H1 (cell line): ENCODE measurements around the gene SP7. TPM values are rescaled to one million over a fixed set of nuclear protein-coding genes. Genes with fewer than 3 reads are reported as not detected.

ENCODE experiments used
- CTCF ChIA-PET: fragments of 300-600 bp; sonication (Branson Sonifier 250); formaldehyde crosslinking; loops from one replicate; lab custom pipeline; 2021; ENCODE audit not compliant: partially characterized antibody; lab: Charles Lee
- POLR2A ChIA-PET: fragments of 300-600 bp; sonication (Branson Sonifier 250); formaldehyde crosslinking; loops from one replicate; lab custom pipeline; 2021; ENCODE audit warnings: inconsistent platforms; ENCODE audit not compliant: partially characterized antibody; lab: Charles Lee
- DNase-seq, 2 experiments: peaks; one replicate each; pipeline versions ENCODE4 v3.0.0 to v3.0.0-alpha.2; 2010 to 2022; ENCODE audit warnings: low spot score in 2 of 2, low read depth in 1 of 2, mixed read lengths in 1 of 2
- FAIRE-seq: peaks from 2 replicates; lab custom pipeline; 2011; peaks lifted over from hg19 to GRCh38; lab: Jason Lieb, UNC
- H2AFZ ChIP-seq: 2 replicates; pipeline ENCODE4 v1.8.1; 2012; ENCODE audit warnings: low read length, inconsistent platforms
- H2AK5ac ChIP-seq: 2 replicates; pipeline ENCODE4 v1.6.1; 2013; ENCODE audit warnings: low read depth, low read length
- H2BK120ac ChIP-seq: replicated peaks from 2 replicates; pipeline ENCODE3; 2013; ENCODE audit warnings: low read depth, low read length, inconsistent platforms
- H2BK12ac ChIP-seq: 2 replicates; pipeline ENCODE4 v1.6.1; 2013; ENCODE audit warnings: low read depth, low read length
- H2BK15ac ChIP-seq: 2 replicates; pipeline ENCODE4 v1.6.1; 2013; ENCODE audit warnings: low read length
- H2BK20ac ChIP-seq: 2 replicates; pipeline ENCODE4 v1.6.1; 2013; ENCODE audit warnings: low read length
- H2BK5ac ChIP-seq: 2 replicates; pipeline ENCODE4 v1.6.1; 2013; ENCODE audit warnings: low read depth, low read length
- H3K14ac ChIP-seq: 2 replicates; pipeline ENCODE4 v1.6.1; 2013; ENCODE audit warnings: inconsistent platforms; ENCODE audit not compliant: insufficient read length
- H3K18ac ChIP-seq: 2 replicates; pipeline ENCODE4 v1.6.1; 2013; ENCODE audit warnings: low read length; ENCODE audit errors: extremely low read depth
- H3K23ac ChIP-seq: 2 replicates; pipeline ENCODE4 v1.6.1; 2013; ENCODE audit warnings: inconsistent platforms; ENCODE audit not compliant: insufficient read length
- H3K23me2 ChIP-seq: 2 replicates; pipeline ENCODE4 v1.6.1; 2013; ENCODE audit warnings: low read depth, low read length
- H3K27ac ChIP-seq: 2 replicates; pipeline ENCODE4 v1.6.1; 2011; ENCODE audit warnings: low read depth, low read length, inconsistent platforms
- H3K27me3 ChIP-seq, 4 experiments: replicated peaks in 1 of 4; 1 replicate in 1 of 4; 2 replicates in 3 of 4; pipeline versions ENCODE4 v1.6.1 to v1.8.1; 2011 to 2013; ENCODE audit warnings: low read length in 3 of 4, mild to moderate bottlenecking in 3 of 4, inconsistent platforms in 2 of 4, mixed read lengths in 2 of 4, moderate library complexity in 1 of 4; ENCODE audit not compliant: control insufficient read depth in 3 of 4, insufficient read depth in 3 of 4; ENCODE audit errors: extremely low read depth in 1 of 4
- H3K36me3 ChIP-seq, 4 experiments: 2 replicates each; pipeline versions ENCODE4 v1.6.1 to v1.8.1; 2011 to 2013; ENCODE audit warnings: mild to moderate bottlenecking in 4 of 4, low read length in 3 of 4, moderate library complexity in 2 of 4, control low read depth in 1 of 4, inconsistent platforms in 1 of 4; ENCODE audit not compliant: insufficient read depth in 4 of 4, control insufficient read depth in 2 of 4
- H3K4ac ChIP-seq: replicated peaks from 2 replicates; pipeline ENCODE3; 2013; ENCODE audit warnings: low read length, low read depth, mixed read lengths, inconsistent platforms; ENCODE audit not compliant: insufficient read length
- H3K4me1 ChIP-seq, 4 experiments: replicated peaks in 1 of 4; 1 replicate in 1 of 4; 2 replicates in 3 of 4; pipeline versions ENCODE4 v1.6.1 to v1.8.1; 2011 to 2013; ENCODE audit warnings: low read length in 3 of 4, inconsistent platforms in 2 of 4, mixed read lengths in 1 of 4; ENCODE audit not compliant: insufficient read depth in 4 of 4, control insufficient read depth in 3 of 4
- H3K4me2 ChIP-seq, 2 experiments: 2 replicates each; pipeline versions ENCODE4 v1.6.1 to v1.8.1; 2011 to 2013; ENCODE audit warnings: low read depth in 2 of 2, low read length in 2 of 2, control low read depth in 1 of 2, inconsistent platforms in 1 of 2, mild to moderate bottlenecking in 1 of 2; ENCODE audit not compliant: insufficient read depth in 1 of 2
- H3K4me3 ChIP-seq, 4 experiments: fragments of 200-600, 300-600 bp in 1 of 4; sonication (generic), shearing (Covaris generic), sonication (Bioruptor Twin) in 1 of 4; 2 replicates each; pipeline versions ENCODE4 v1.5.1 to v1.8.1; 2011 to 2016; ENCODE audit warnings: low read length in 4 of 4, low read depth in 3 of 4, control low read depth in 2 of 4, inconsistent platforms in 2 of 4, mild to moderate bottlenecking in 2 of 4, mixed read lengths in 1 of 4, moderate library complexity in 1 of 4; ENCODE audit not compliant: insufficient read depth in 2 of 4; ENCODE audit errors: extremely low read depth in 1 of 4
- H3K56ac ChIP-seq: replicated peaks from 2 replicates; pipeline ENCODE3; 2013; ENCODE audit warnings: low read depth, mild to moderate bottlenecking, mixed read lengths, low read length, inconsistent platforms; ENCODE audit not compliant: insufficient read length
- H3K79me1 ChIP-seq: 2 replicates; pipeline ENCODE4 v1.6.1; 2013; ENCODE audit warnings: low read depth, low read length, control low read depth
- H3K79me2 ChIP-seq, 2 experiments: 2 replicates each; pipeline versions ENCODE4 v1.6.1 to v1.8.1; 2012 to 2013; ENCODE audit warnings: low read length in 2 of 2, mild to moderate bottlenecking in 2 of 2, inconsistent platforms in 1 of 2; ENCODE audit not compliant: insufficient read depth in 2 of 2, control insufficient read depth in 1 of 2
- H3K9ac ChIP-seq, 4 experiments: replicated peaks in 1 of 4; 1 replicate in 1 of 4; 2 replicates in 3 of 4; pipeline versions ENCODE4 v1.6.1 to v1.8.1; 2011 to 2013; ENCODE audit warnings: low read depth in 3 of 4, low read length in 3 of 4, control low read depth in 2 of 4, mild to moderate bottlenecking in 2 of 4, moderate library complexity in 2 of 4, inconsistent platforms in 1 of 4; ENCODE audit errors: extremely low read depth in 1 of 4
- H3K9me3 ChIP-seq, 2 experiments: 2 replicates each; pipeline versions ENCODE4 v1.6.1 to v1.8.1; 2012 to 2013; ENCODE audit warnings: mild to moderate bottlenecking in 2 of 2, moderate library complexity in 2 of 2, control low read depth in 1 of 2, inconsistent platforms in 1 of 2, low read depth in 1 of 2, low read length in 1 of 2, mixed read lengths in 1 of 2; ENCODE audit not compliant: insufficient read depth in 2 of 2
- H4K20me1 ChIP-seq, 2 experiments: replicated peaks in 1 of 2; 2 replicates each; pipeline versions ENCODE3 to v1.8.1; 2011 to 2013; ENCODE audit warnings: inconsistent platforms in 2 of 2, low read length in 2 of 2, mild to moderate bottlenecking in 1 of 2; ENCODE audit not compliant: insufficient read depth in 2 of 2, control insufficient read depth in 1 of 2
- H4K5ac ChIP-seq: 2 replicates; pipeline ENCODE4 v1.6.1; 2013; ENCODE audit warnings: low read length, low read depth, mixed read lengths, inconsistent platforms; ENCODE audit not compliant: insufficient read length
- H4K8ac ChIP-seq: 2 replicates; pipeline ENCODE4 v1.8.0; 2013; ENCODE audit warnings: mild to moderate bottlenecking, moderate library complexity, low read length, inconsistent platforms; ENCODE audit not compliant: insufficient read depth; ENCODE audit errors: extremely low read depth
- H4K91ac ChIP-seq: replicated peaks from 2 replicates; pipeline ENCODE3; 2013; ENCODE audit warnings: low read length, mixed read lengths, inconsistent platforms; ENCODE audit not compliant: insufficient read length
- CEBPB ChIP-seq: IDR thresholded peaks from 2 replicates; pipeline ENCODE4 v1.6.1; 2012; ENCODE audit warnings: low read depth, low read length
- CHD1 ChIP-seq: IDR thresholded peaks from 2 replicates; pipeline ENCODE4 v1.6.1; 2012; ENCODE audit warnings: low read depth, low read length, improper control_type of control experiment
- EGR1 ChIP-seq: IDR thresholded peaks from 2 replicates; pipeline ENCODE4 v1.6.1; 2011; ENCODE audit warnings: low read depth, low read length, borderline replicate concordance
- EP300 ChIP-seq, 2 experiments: IDR thresholded peaks; 1 replicate in 1 of 2; 2 replicates in 1 of 2; pipeline ENCODE4 v1.6.1; 2011 to 2012; ENCODE audit warnings: low read depth in 2 of 2, low read length in 2 of 2, mild to moderate bottlenecking in 2 of 2, borderline replicate concordance in 1 of 2, inconsistent platforms in 1 of 2, moderate library complexity in 1 of 2
- KDM1A ChIP-seq: fragments of 200-600, 300-600 bp; sonication (generic); IDR thresholded peaks from 2 replicates; pipeline ENCODE4 v1.7.1; 2016; ENCODE audit warnings: mild to moderate bottlenecking, low read length, borderline replicate concordance
- NRF1 ChIP-seq: IDR thresholded peaks from 2 replicates; pipeline ENCODE4 v1.6.1; 2011; ENCODE audit warnings: mild to moderate bottlenecking, low read depth, low read length, improper control_type of control experiment
- RBBP5 ChIP-seq: IDR thresholded peaks from 2 replicates; pipeline ENCODE4 v1.7.1; 2012; ENCODE audit warnings: low read depth, mild to moderate bottlenecking, inconsistent platforms, low read length, moderate library complexity, borderline replicate concordance
- RNF2 ChIP-seq: fragments of 200-900, 300-1000 bp; sonication (generic); IDR thresholded peaks from 2 replicates; pipeline ENCODE4 v1.7.1; 2016; ENCODE audit warnings: borderline replicate concordance, low read depth, mild to moderate bottlenecking, antibody characterized with exemption, low read length; ENCODE audit not compliant: poor library complexity, severe bottlenecking; ENCODE audit errors: missing control alignments
- RXRA ChIP-seq: IDR thresholded peaks from 2 replicates; pipeline ENCODE4 v1.6.1; 2011; ENCODE audit warnings: low read depth, mild to moderate bottlenecking, low read length, moderate library complexity; ENCODE audit not compliant: insufficient read depth
- SIRT6 ChIP-seq: IDR thresholded peaks from one replicate; pipeline ENCODE4 v1.7.1; 2012; ENCODE audit warnings: low read length, inconsistent platforms
- SUZ12 ChIP-seq: fragments of 200-600 bp; sonication (generic); IDR thresholded peaks from 2 replicates; pipeline ENCODE4 v1.6.1; 2012; ENCODE audit warnings: mild to moderate bottlenecking, inconsistent platforms, low read length, moderate library complexity, mixed read lengths
- WGBS, 2 experiments: shearing (Covaris generic) in 1 of 2; methylation state at CpG; one replicate each; pipeline versions ENCODE4 v1.1.6 to v1.1.7; 2013 to 2015; ENCODE audit warnings: low lambda C conversion rate in 2 of 2, mixed read lengths in 2 of 2, inconsistent platforms in 1 of 2, low coverage in 1 of 2, missing lambda C conversion rate in 1 of 2; ENCODE audit not compliant: insufficient replicate concordance in 2 of 2, insufficient coverage in 1 of 2, insufficient read length in 1 of 2; ENCODE audit errors: extremely low coverage in 1 of 2, missing lambda C conversion rate in 1 of 2; 5-methylcytosine and 5-hydroxymethylcytosine counted together
- polyA plus RNA-seq, 7 experiments: library from polyadenylated mRNA; depleted of rRNA in 3 of 7; stranded (reverse) in 5 of 7; unstranded in 2 of 7; fragments of >200 nt in 5 of 7; fragments of 200-250 nt in 2 of 7; gene quantifications; 1 replicate in 5 of 7; 2 replicates in 1 of 7; 4 replicates in 1 of 7; pipeline versions ENCODE4 v1.2.1 to v1.2.3, GENCODE V29; 2011 to 2013; ENCODE audit warnings: missing spikeins in 2 of 7, mixed read lengths in 2 of 7
- total RNA-seq: library from RNA; stranded (reverse); fragmentation: NEBNext Ultra II Directional; extraction: Animal tissue kit (Norgen Biotek cat#: 25700); gene quantifications from 2 replicates; pipeline ENCODE4 v1.2.1, GENCODE V29; 2021

SP7 gene
- total and polyA plus RNA-seq, 2 of the 8 experiments (the other 6 are each of a cell fraction or from before 2014, with no cell fraction given) = 0.12 to 0.13 TPM

GRCh38 chr12:53333289-53333688, 2.9 kb downstream of the SP7 start:
- H2BK12ac ChIP-seq = no peak overlapping the region
- H3K9ac ChIP-seq = no peak overlapping the region
- no peak overlapping the region for H2AFZ ChIP-seq
- 0 out of 2 replicates have a peak, but pooled peaks cover 4% of the 10 kb centered on the region for H3K23me2 ChIP-seq
- WGBS, 2 experiments = 88% methylated on average over 4 of the region's 4 CpGs; no CpG with 5 or more reads in 1 of the 2 experiments
- no peak overlapping the region for H2BK15ac ChIP-seq
- peaks cover 0 to 17% (median 14%) of the 10 kb centered on the region in 4 experiments; a peak in 6 of 7 replicates for H3K27me3 ChIP-seq
- no peaks in the 10 kb centered on the region for H3K9me3 ChIP-seq
- H3K4me3 ChIP-seq = no peak overlapping the region
- H3K14ac ChIP-seq = no peak overlapping the region
- FAIRE-seq (no peak), DNase-seq (no peak)
- no peak for TF ChIP-seq KDM1A
- TF ChIP-seq SUZ12 = no peak
- no peak for TF ChIP-seq RNF2
- no peak for TF ChIP-seq CEBPB
- TF ChIP-seq SIRT6 = no peak
- no peak for TF ChIP-seq EGR1
- no peak for TF ChIP-seq RXRA
- no peak for TF ChIP-seq CHD1
- no peak for TF ChIP-seq NRF1
- no peak for TF ChIP-seq EP300 (IDR thresholded peaks at IDR 0.05; ENCODE audit: borderline replicate concordance in 1 of 2, low read depth in 2 of 2, low read length in 2 of 2)
- TF ChIP-seq RBBP5 = no peak
- H3K4ac ChIP-seq = no peak overlapping the region
- no peak overlapping the region for H3K56ac ChIP-seq
- no peak overlapping the region for H4K5ac ChIP-seq
- ChIA-PET POLR2A (interaction anchor here (1.0 to 1.8 kb wide), 4 partner anchors 12 to 84 kb away, joined by 3 to 8 read pairs (median 4); no protein-coding TSS in a partner anchor), CTCF (interaction anchor here (0.7 to 21.2 kb wide), 4 partner anchors 10 to 48 kb away, joined by 3 to 381 read pairs (median 7); partner anchors contain the start of gene AAAS)
- H2BK20ac ChIP-seq = no peak overlapping the region
- H3K79me2 ChIP-seq = no peaks in the 10 kb centered on the region
- H2BK120ac ChIP-seq = no peak overlapping the region
- no peak overlapping the region for H4K8ac ChIP-seq
- no peak overlapping the region for H2BK5ac ChIP-seq
- H3K27ac ChIP-seq = no peak overlapping the region
- H3K23ac ChIP-seq = no peak overlapping the region
- H4K91ac ChIP-seq = no peak overlapping the region
- no peak overlapping the region for H3K18ac ChIP-seq
- H3K36me3 ChIP-seq = no peaks in the 10 kb centered on the region
- no peaks in the 10 kb centered on the region for H4K20me1 ChIP-seq
- H2AK5ac ChIP-seq = no peak overlapping the region
- H3K4me2 ChIP-seq = no peak overlapping the region
- H3K79me1 ChIP-seq = no peaks in the 10 kb centered on the region
- peaks cover 0 to 18% (median 2%) of the 10 kb centered on the region in 4 experiments; a peak in 5 of 7 replicates for H3K4me1 ChIP-seq
